Breast epithelium (tissue), 3 donors: ENCODE results near the gene AKT1S1.

Source experiments
- CTCF ChIP-seq, 3 donors: fragments of 450-650 bp; IDR thresholded peaks; one replicate each; pipeline ENCODE4 v1.5.1; 2016 to 2017; ENCODE audit warnings: antibody characterized with exemption in 3 of 3, mild to moderate bottlenecking in 3 of 3, moderate library complexity in 3 of 3
- POLR2A ChIP-seq: fragments of 450-650 bp; IDR thresholded peaks from one replicate; pipeline ENCODE4 v1.6.1; 2016; ENCODE audit warnings: antibody characterized with exemption, mild to moderate bottlenecking, moderate library complexity
- POLR2AphosphoS5 ChIP-seq, 3 donors: sonication (generic); formaldehyde crosslinking; IDR thresholded peaks; one replicate each; pipeline ENCODE4 v1.6.1; 2017; ENCODE audit warnings: antibody characterized with exemption in 3 of 3

DNA sequence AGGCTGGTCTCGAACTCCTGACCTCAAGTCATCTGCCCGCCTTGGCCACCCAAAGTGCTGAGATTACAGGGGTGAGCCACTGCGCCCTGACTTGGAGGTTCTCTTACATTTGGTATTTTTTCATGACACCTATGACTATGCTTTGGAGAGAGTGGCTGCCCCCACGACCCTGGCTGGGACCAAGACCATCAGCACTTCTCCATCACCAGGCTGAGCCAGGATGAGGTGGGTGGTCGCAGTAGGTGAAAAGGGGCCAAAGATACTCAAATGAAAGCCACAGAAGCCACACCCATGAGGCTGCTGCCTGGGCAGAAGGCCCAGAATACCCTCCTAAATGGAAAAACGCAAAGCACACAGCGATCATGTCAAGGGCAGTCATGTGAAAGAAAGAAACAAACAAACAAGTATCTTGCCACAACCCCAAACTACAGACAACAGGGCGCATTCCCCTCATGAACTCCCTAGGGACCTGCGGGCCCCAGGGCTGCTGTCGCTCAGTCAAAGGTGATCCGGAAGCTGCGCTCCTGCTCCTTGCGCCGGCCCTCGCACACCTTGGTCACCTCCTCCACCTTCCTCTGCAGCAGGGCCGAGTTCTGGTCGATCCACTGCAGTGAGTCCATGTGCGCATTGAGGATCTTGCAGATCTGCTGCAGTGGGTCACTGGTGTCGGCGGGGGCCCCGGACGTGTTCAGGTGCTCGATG lies 30.7 kb upstream of the AKT1S1 start:
- no peak for TF ChIP-seq POLR2A
- TF ChIP-seq CTCF (IDR thresholded peaks at IDR 0.05) = no peak
- no peak for TF ChIP-seq POLR2AphosphoS5 (IDR thresholded peaks at IDR 0.05)
